HUES6 (cell line): ENCODE results near the gene OPA3.
"Not testable (repeated sequence)": the region's sequence is repeated elsewhere in the genome, so short reads cannot be mapped to it uniquely, and the experiment has no call there.

Source experiments
- H3K27ac ChIP-seq: 2 replicates; pipeline ENCODE4 v1.7.0; 2013; ENCODE audit warnings: low read depth, mild to moderate bottlenecking, low read length, inconsistent platforms
- H3K27me3 ChIP-seq: 2 replicates; pipeline ENCODE4 v1.6.1; 2013; ENCODE audit warnings: low read length; ENCODE audit not compliant: control insufficient read depth, insufficient read depth
- H3K36me3 ChIP-seq: 2 replicates; pipeline ENCODE4 v1.6.1; 2013; ENCODE audit warnings: low read length; ENCODE audit not compliant: control insufficient read depth, insufficient read depth
- H3K4me1 ChIP-seq: 2 replicates; pipeline ENCODE4 v1.6.1; 2013; ENCODE audit warnings: low read length; ENCODE audit not compliant: control insufficient read depth, insufficient read depth
- H3K4me3 ChIP-seq: 2 replicates; pipeline ENCODE4 v1.5.1; 2013; ENCODE audit warnings: low read depth, low read length
- H3K9ac ChIP-seq: one replicate; pipeline ENCODE4 v1.6.1; 2013; ENCODE audit warnings: mild to moderate bottlenecking, low read length
- H3K9me3 ChIP-seq: 2 replicates; pipeline ENCODE4 v1.6.1; 2013; ENCODE audit warnings: low read depth, low read length; ENCODE audit not compliant: control insufficient read depth, insufficient read depth

OPA3 gene

DNA sequence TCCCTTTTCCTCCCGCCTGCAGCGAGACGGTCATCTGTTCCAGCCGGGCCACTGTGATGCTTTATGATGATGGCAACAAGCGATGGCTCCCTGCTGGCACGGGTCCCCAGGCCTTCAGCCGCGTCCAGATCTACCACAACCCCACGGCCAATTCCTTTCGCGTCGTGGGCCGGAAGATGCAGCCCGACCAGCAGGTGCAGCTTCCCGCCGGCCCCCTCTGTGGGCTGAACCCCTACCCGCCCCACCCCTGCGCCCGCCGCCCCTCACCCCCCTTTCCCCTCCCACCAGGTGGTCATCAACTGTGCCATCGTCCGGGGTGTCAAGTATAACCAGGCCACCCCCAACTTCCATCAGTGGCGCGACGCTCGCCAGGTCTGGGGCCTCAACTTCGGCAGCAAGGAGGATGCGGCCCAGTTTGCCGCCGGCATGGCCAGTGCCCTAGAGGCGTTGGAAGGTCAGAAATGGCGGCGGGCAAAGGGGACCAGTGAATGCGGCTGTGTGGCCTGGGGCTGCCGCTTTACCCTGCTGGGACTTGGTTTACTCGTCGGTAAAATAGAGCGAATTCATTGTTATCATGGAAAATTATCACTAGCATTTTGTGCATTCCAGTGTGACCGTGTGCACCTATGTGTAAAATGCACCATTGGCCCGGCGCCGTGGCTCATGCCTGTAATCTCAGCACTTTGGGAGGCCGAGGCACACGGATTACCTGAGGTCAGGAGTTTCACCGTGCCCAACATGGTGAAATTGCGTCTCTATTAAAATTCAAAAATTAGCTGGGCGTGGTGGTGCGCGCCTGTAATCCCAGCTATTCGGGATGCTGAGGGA lies 66.7 kb downstream of the OPA3 start:
- no peak overlapping the region for H3K27ac ChIP-seq
- peaks cover 5% of the 10 kb centered on the region; the same call in 1 of the 2 replicates for H3K4me1 ChIP-seq
- no peak overlapping the region for H3K4me3 ChIP-seq
- H3K9ac ChIP-seq: no peak overlapping the region
- H3K27me3 ChIP-seq: no peaks in the 10 kb centered on the region
- H3K36me3 ChIP-seq: peaks cover 67% of the 10 kb centered on the region
- H3K9me3 ChIP-seq: no peaks in the 10 kb centered on the region

DNA sequence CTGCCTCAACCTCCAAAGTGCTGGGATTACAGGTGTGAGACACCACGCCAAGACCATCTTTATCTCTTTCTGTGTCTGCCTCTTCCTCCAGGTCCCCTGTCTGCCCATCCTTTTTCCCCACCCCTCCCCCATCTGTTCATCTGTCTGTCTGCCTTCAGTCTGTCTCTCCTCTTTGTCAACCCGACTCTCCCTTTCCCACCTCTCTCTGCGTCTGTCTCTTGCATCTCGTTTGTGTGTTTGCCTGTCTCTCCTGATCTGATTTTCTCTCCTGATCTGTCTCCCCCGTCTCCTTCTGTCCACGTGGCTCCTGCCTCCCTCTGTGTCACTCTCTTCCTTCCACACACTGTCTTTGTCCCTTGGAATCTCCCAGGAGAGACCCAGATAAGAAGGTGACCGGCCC lies 67.4 kb downstream of the OPA3 start:
- Histone ChIP-seq H3K9ac (no peak overlapping the region), H3K36me3 (peaks cover 64% of the 10 kb centered on the region), H3K27ac (no peak overlapping the region), H3K4me3 (no peak overlapping the region), H3K27me3 (no peaks in the 10 kb centered on the region), H3K4me1 (peaks cover 5% of the 10 kb centered on the region; the same call in 1 of the 2 replicates), H3K9me3 (no peaks in the 10 kb centered on the region)

DNA sequence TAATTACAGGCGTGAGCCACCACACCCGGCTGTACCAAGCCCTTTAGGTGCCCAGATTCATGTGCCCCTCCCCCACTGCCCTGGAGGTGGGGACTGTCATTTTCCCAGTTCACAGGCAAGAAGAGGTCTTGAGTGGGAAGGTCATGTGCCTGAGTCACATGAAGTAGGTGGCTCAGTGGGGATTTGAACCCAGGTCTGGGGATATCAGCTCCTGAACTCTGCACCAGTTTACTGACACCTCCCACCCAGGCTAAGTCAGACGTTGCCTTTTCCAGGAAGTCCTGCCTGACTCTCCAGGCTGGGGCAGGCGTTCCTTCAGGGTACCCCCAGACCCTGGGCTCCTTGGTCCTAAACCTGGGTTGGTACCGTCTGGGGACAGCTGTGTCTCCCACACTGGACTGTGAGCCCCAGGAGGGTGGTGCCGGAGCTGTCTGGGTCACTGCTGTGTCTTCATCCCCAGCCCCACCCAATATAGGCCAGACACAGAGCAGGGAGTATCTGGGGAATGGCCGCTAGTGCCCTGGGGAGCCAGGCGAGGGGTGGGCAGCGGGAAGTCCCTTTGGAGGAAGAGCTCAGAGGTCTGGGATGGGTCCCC lies 68.7 kb downstream of the OPA3 start:
- no peak overlapping the region for H3K27ac ChIP-seq

DNA sequence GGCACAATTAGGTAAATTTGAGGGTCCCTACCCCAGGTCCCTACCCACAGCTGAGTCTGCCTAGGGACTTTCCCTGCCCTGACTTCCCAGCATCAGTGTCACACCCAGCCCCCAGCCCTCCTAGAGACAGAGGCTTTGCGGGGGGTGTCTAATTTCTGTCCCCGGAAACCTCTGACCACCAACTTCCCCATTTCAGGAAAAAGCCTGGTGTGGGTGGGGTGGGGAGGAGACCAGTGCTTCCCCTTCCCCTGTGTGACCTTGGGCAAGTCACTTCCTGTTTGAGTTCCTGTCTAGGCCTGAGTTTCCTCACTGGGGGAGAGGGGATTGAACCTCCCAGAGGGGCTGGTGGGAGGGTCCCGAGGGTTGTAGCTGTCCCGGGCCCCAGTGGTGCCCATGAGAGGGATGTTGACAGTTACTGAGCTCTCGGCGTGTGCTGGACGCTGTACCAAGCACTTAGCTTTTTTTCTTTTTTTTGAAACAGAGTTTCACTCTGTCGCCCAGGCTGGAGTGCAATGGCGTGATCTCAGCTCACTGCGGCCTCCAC lies 69.4 kb downstream of the OPA3 start:
- Histone ChIP-seq H3K36me3 (peaks cover 48% of the 10 kb centered on the region), H3K27me3 (no peaks in the 10 kb centered on the region), H3K9ac (no peak overlapping the region), H3K4me3 (no peak overlapping the region), H3K4me1 (peaks cover 5% of the 10 kb centered on the region; the same call in 1 of the 2 replicates), H3K27ac (no peak overlapping the region), H3K9me3 (no peaks in the 10 kb centered on the region)

More for the DNA sequence above, 68.7 kb downstream of the OPA3 start:
- Histone ChIP-seq H3K4me3 (no peak overlapping the region), H3K27me3 (no peaks in the 10 kb centered on the region), H3K4me1 (peaks cover 5% of the 10 kb centered on the region; the same call in 1 of the 2 replicates), H3K9ac (no peak overlapping the region), H3K9me3 (no peaks in the 10 kb centered on the region), H3K36me3 (peaks cover 54% of the 10 kb centered on the region)

DNA sequence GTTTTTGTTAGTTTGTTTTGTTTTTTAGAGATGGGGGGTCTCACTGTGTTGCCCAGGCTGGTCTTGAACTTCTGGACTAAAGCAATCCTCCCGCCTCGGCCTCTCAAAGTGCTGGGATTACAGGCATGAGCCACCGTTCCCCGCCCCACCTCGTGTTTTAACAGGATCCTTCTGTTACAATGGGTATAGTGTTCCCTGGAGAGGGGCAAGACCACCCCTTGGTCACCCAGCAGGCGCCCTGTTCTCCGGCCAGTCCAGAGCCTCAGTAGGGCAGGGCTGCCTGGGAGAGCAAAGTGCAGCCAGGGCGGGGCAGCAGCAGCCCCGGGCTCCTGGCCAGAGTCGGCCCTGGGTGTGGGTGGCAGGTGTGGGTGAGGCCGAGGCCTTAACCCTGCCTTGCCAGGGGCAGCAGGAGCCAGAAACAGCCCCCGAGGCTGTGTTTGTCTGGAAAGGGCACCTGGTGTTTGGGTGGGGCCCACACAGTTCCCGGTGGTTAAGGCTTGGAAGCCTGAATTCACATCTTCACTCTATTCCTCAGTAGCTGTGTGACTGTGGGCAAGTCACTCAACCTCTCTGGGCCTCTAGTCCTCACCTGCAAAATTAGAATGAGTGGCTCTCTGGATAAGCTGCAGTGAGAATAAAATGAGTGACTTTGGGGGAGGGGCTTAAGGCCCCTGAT lies 70.1 kb downstream of the OPA3 start:
- no peak overlapping the region for H3K9ac ChIP-seq
- peaks cover 9% of the 10 kb centered on the region; the same call in 1 of the 2 replicates for H3K4me1 ChIP-seq

DNA sequence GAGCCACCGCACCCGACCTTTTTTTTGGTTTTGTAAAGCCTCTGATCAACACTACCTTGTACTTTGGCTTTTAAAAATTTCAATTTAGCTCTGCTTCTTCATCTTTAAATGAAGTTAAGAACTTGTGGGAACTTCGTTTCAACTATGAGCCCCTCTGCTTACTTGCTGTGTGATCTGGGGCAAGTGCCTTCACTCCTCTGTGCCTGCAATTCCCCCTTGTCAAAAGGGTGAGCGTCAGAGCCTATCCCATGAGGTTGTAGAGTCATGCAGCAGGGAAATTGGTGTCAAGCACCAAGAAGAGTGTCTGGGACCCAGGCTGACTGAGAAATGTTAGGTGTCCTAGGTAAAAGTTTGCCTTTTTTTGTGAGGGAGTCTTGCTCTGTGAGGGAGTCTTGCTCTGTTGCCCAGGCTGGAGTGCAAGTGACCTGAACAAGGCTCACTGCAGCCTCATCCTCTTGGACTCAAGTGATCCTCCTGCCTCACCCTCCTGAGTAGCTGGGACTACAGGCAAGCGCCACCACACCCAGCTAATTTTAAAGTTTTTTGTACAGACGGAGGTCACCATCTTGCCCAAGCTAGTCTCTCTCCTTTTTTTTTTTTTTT lies 71.6 kb downstream of the OPA3 start:
- Histone ChIP-seq H3K9ac (no peak overlapping the region), H3K27ac (no peak overlapping the region), H3K4me3 (no peak overlapping the region), H3K4me1 (peaks cover 11% of the 10 kb centered on the region; the same call in 1 of the 2 replicates), H3K27me3 (no peaks in the 10 kb centered on the region), H3K36me3 (peaks cover 31% of the 10 kb centered on the region), H3K9me3 (no peaks in the 10 kb centered on the region)

More for the DNA sequence above, 70.1 kb downstream of the OPA3 start:
- Histone ChIP-seq H3K4me3 (no peak overlapping the region), H3K9me3 (no peaks in the 10 kb centered on the region), H3K27me3 (no peaks in the 10 kb centered on the region), H3K36me3 (peaks cover 44% of the 10 kb centered on the region), H3K27ac (no peak overlapping the region)

DNA sequence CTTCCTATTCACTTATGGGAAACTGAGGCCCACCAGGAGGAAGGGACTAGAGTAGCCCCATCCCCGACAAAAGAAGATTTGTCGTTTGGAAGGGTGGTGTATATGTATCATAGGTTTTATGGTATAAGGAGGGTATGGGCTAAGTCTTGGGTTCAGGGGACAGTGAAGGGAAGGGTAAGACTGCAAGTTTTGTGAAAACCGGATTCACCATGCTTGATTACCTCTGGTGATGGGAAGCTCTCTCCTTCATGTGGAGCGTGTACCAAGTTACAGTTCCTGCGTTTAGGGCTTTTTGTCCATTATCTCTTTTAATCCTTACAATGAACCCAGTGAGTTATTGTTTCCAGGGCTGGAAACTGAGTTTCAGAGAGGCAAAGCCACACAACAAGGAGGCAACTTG lies 73.5 kb downstream of the OPA3 start:
- no peaks in the 10 kb centered on the region for H3K9me3 ChIP-seq
- peaks cover 19% of the 10 kb centered on the region for H3K36me3 ChIP-seq
- no peak overlapping the region for H3K9ac ChIP-seq
- H3K4me1 ChIP-seq: peaks cover 13% of the 10 kb centered on the region
- no peaks in the 10 kb centered on the region for H3K27me3 ChIP-seq
- no peak overlapping the region for H3K27ac ChIP-seq
- no peak overlapping the region for H3K4me3 ChIP-seq

DNA sequence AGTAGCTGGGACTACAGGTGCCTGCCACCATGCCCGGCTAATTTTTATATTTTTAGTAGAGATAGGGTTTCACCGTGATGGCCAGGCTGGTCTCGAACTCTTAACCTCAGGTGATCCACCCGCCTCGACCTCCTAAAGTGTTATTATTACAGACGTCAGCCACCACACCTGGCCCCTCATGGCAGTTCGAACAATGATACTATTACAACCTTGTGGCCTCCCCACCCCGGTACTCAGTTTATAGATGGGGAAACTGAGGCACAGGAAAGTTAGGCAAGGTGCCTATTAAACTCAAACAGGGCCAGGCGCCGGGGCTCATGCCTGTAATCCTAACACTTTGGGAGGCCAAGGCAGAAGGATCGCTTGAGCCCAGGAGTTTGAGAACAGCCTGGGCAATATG lies 74.2 kb downstream of the OPA3 start:
- Histone ChIP-seq H3K36me3 (peaks cover 13% of the 10 kb centered on the region), H3K4me1 (peaks cover 18% of the 10 kb centered on the region)
- not testable (repeated sequence) for H3K9ac ChIP-seq, H3K27me3 ChIP-seq, H3K4me3 ChIP-seq, H3K27ac ChIP-seq, H3K9me3 ChIP-seq

DNA sequence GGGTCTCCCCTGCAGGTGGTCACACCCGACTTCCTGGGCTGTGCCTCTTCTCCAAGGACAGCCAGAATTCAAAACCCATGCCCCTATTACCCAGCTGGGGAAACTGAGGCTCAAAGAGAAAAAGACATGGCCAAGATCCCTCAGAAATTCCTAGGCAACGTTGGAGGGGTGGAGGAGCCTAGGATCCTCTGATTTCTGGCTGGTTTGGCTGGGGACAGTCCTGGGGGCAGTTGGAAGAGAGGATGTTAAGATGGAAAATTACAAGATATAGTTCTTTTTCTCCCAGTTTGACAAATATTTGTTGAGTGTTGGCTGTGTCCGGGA lies 74.9 kb downstream of the OPA3 start:
- H3K4me3 ChIP-seq: peak overlapping the region; percentile 58
- H3K27ac ChIP-seq: peak overlapping the region; percentile 72; the same call in 1 of the 2 replicates
- H3K9ac ChIP-seq: peak overlapping the region; percentile 72
- H3K9me3 ChIP-seq: no peaks in the 10 kb centered on the region
- peaks cover 19% of the 10 kb centered on the region for H3K4me1 ChIP-seq
- no peaks in the 10 kb centered on the region for H3K27me3 ChIP-seq
- peaks cover 9% of the 10 kb centered on the region for H3K36me3 ChIP-seq

DNA sequence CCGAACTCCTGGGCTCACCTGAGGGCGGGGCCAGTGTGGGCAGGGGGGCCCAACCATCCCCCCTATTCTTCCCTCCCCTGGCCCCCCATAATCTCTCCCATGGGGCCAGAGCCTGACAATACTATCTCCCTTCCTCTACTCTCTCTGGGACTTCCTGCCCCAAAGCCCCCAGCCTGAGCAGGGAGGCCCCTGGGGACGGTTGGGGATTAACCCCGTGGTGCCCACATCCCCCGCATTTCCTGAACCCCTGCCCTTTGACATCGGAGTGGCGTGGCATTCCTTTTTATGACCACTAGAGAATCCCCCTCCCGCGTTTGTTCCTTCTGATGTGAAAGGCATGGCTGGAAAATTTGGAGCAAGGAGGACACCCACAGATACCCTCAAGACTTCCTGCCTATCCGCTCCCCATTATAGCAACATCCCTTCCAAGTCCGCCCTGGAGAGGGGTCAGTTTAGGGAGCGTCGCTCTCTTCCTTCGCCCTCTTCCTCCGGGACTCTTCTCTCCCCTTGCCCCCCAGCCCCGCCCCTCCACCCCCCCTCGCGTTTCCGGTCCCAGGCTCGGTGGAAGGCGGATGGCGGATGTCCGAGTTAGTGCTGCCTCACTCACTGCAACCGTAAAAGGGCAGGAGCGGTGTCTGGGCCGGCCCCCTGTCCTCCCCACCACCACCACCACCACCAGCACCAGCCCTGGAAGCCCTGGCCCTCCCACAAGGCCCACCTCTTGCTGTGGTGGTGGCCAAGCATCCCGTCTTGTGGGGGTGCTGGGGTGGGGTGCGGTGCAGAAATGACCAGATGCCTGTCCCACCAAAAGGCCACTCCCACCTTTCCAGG lies 75.5 kb downstream of the OPA3 start:
- no peaks in the 10 kb centered on the region for H3K9me3 ChIP-seq
- H3K4me1 ChIP-seq: peaks cover 19% of the 10 kb centered on the region
- H3K27me3 ChIP-seq: no peaks in the 10 kb centered on the region
- peak overlapping the region; percentile 72 for H3K9ac ChIP-seq
- H3K27ac ChIP-seq: peak overlapping the region; percentile 84; the same call in 1 of the 2 replicates
- peak overlapping the region; percentile 100 for H3K4me3 ChIP-seq
- H3K36me3 ChIP-seq: peaks cover 9% of the 10 kb centered on the region
